VCaP (cell line): ENCODE data around the gene NKAPL.
"Not testable (repeated sequence)": the region's sequence is repeated elsewhere in the genome, so short reads cannot be mapped to it uniquely, and the experiment has no call there.

Experiments used
- H3K27ac ChIP-seq: fragments of 450-650 bp; 2 replicates; pipeline ENCODE4 v1.5.1; 2017
- TF ChIP-seq, protein P1 (sequence below): fragments of 450-650 bp; conservative IDR thresholded peaks from 2 replicates; pipeline ENCODE4 v1.5.1; 2017; ENCODE audit warnings: mild to moderate bottlenecking, moderate library complexity

Gene NKAPL

DNA sequence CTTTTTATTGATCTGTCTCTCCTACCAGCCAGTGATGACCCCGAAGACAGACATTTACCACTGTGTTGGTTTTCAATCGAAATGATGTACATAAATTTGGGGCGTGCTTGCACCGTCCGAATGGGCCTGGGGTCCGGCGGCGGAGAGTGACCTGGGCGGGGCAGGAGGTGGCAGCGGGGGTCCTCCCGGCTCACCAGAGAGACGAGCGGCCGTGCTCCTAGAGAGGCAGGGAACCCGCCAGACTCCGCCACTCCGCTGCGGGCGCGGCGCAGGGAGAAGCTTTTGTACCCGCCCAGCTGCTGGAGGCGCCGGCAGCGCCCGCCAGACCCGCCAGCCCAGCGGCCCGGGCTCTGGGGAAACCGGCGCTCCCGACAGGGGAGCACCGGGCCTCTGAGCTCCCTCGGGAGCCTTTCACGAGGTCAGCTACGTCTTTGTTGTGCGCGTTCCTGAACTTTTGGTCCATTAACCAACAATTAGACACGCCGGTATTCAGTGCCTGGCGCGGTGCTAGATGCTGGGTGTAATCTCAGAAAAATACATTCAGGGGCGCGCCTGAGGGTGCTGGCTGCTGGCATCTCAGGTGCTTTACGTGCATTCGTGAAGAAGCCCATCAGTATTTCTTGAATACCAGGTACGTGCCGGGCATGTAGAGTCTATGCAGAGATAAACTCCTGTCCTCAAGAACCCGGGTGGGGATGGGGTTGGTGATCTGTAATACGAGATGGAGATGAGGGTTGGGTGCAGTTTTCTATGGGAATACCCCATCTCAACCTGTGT lies 22.4 kb downstream of the NKAPL start, which contains the start of gene PGBD1:
Gene PGBD1 (plus strand): TSS at position 285 of the 777 bp plus-strand sequence. CDS start 2,242 bp downstream, outside the sequence.
- TF ChIP-seq, protein P1, sequence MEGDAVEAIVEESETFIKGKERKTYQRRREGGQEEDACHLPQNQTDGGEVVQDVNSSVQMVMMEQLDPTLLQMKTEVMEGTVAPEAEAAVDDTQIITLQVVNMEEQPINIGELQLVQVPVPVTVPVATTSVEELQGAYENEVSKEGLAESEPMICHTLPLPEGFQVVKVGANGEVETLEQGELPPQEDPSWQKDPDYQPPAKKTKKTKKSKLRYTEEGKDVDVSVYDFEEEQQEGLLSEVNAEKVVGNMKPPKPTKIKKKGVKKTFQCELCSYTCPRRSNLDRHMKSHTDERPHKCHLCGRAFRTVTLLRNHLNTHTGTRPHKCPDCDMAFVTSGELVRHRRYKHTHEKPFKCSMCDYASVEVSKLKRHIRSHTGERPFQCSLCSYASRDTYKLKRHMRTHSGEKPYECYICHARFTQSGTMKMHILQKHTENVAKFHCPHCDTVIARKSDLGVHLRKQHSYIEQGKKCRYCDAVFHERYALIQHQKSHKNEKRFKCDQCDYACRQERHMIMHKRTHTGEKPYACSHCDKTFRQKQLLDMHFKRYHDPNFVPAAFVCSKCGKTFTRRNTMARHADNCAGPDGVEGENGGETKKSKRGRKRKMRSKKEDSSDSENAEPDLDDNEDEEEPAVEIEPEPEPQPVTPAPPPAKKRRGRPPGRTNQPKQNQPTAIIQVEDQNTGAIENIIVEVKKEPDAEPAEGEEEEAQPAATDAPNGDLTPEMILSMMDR: 0 out of 2 replicates have a peak, but pooled peaks have one; percentile 7
- peak within 1 kb of the TSS; percentile 60 for H3K27ac ChIP-seq

DNA sequence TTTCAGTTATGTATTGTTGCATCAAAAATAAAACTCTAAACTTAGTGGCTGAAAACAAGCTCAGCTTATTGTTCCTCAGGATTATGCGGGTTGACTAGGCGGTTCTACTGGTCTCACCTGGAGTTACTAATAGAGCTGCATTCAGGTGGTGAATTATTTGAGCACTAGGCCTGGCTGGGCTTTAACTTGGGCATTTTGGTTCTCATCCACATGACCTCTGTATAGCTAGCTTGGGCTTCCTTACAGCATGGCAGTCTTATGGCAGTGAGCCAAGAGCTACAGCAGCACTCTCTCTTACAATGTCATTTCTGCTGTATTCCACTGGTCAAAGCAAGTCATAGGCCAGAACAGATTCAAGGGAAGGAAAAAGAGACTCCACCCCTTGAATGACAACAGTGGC lies 23.8 kb downstream of the NKAPL start:
- TF ChIP-seq, protein P1: no peak
- H3K27ac ChIP-seq: no peak overlapping the region

DNA sequence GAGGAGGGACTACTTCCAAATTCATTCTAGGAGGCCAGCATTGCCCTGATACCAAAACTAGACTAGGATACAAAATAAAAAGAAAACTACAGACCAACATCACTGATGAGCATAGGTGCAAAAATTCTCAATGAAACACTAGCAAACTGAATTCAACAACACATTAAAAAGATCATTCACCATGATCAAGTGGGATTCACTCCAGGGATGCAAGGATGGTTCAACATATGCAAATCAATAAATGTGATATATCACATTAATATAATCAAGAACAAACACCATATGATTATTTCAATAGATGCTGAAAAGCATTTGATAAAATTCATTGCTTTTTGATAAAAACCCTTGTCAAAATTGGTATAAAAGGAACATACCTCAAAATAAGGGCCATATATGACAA lies 32.5 kb downstream of the NKAPL start:
- no peak overlapping the region for H3K27ac ChIP-seq
- TF ChIP-seq, protein P1: no peak

DNA sequence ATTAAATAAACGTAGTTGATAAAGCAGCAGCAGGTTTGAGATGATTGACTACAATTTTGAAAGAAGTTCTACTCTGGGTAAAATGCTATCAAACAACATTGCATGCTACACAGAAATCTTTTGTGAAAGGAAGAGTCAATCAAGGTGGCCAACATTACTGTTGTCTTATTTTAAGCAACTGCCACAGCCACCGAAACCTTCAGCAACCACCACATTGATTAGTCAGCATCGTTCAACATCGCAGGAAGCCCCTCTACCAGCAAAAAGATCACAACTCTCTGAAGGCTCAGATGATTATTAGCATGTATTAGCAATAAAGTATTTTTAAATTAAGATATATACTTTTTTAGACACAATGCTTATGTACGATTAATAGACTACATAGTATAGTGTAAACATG lies 36.2 kb downstream of the NKAPL start:
- H3K27ac ChIP-seq: no peak overlapping the region
- TF ChIP-seq, protein P1: no peak

DNA sequence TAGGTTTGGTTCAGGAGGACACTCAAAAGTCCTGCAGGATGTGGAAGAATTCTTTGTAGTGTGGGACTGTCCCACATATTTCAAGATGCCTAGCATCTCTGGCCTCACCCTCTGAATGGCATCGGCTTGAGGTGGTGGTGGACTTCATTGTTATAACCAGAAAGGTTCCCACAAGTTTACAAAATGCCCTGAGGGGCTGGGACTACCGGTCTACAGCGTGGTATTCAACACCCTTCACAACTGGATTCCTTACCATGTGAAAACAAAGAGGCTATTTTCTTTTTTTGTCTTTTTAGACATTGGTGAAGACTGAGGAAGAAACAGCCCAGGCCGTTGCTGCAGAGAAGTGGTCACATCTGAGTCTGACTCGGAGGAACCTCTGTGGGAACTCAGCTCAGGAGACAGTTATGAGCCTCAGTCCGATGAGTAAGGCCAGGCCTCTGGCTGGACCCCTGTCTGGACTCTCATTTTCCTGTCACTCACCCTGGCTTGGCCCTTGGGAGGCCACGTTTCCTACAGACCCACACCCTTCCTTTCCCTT lies 37.5 kb downstream of the NKAPL start:
- no peak overlapping the region for H3K27ac ChIP-seq
- TF ChIP-seq, protein P1: no peak

DNA sequence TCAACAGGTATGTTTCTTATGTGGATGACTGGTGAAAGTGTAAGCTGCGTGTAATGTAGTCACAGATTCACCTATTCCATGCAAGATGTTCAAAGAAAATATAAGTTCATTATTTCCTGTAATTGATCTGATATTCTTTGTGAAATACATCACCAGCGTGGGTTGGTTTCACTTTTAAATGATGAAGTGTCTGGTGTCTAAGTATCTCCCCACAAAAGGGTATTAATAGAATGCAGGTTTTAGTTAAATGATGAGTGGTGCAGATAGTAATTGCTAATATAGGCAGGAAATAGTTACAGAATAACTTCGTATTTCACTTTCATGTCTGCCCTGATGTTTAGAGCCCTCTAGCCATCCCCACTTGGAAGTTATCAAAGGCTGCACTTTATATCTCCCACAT lies 44.5 kb downstream of the NKAPL start:
- TF ChIP-seq, protein P1: no peak

DNA sequence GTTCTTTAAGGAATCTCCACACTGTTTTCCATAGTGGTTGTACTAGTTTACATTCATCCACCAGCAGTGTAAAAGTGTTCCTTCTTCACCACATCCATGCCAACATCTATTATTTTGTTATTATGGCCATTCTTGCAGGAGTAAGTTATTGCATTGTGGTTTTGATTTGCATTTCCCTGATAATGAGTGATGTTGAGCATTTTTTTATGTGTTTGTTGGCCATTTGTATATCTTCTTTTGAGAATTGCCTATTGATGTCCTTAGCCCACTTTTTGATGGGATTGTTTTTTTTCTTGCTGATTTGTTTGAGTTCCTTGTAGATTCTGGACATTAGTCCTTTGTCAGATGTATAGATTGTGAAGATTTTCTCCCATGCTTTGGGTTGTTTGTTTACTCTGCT lies 47.3 kb downstream of the NKAPL start:
- not testable (repeated sequence) for H3K27ac ChIP-seq

More for the DNA sequence above, 44.5 kb downstream of the NKAPL start:
- H3K27ac ChIP-seq: no peak overlapping the region
